Measurements from ENCODE around the gene PDE4C.

Gene PDE4C

DNA sequence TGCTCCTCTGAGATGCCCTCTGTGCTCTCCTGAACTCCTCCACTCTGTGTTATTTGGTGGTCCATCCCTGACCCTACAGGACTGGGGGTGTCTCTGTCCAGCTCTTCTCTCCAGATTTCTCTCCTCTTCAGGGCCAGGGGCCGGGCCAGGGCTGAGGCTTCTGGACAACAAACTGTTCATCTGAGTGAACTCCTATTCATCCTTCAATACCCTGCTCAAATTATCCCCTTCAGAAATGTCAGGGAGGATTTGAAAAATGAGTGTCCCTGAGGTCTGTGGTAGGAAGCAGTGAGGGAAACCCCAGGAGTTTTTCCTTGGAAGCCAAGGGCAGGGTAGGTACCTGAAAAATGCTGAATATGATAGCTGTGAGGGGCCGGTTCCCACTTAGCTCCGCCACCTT is 7.6 kb downstream of the PDE4C start:
- TF ChIP-seq TAF1 (IDR thresholded peaks at IDR 0.05; ENCODE audit: borderline replicate concordance, insufficient read depth, low read length), result no peak
- TF ChIP-seq POLR2AphosphoS5 (IDR thresholded peaks at IDR 0.05; ENCODE audit: low read depth, low read length), result no peak
- TF ChIP-seq, protein P1, sequence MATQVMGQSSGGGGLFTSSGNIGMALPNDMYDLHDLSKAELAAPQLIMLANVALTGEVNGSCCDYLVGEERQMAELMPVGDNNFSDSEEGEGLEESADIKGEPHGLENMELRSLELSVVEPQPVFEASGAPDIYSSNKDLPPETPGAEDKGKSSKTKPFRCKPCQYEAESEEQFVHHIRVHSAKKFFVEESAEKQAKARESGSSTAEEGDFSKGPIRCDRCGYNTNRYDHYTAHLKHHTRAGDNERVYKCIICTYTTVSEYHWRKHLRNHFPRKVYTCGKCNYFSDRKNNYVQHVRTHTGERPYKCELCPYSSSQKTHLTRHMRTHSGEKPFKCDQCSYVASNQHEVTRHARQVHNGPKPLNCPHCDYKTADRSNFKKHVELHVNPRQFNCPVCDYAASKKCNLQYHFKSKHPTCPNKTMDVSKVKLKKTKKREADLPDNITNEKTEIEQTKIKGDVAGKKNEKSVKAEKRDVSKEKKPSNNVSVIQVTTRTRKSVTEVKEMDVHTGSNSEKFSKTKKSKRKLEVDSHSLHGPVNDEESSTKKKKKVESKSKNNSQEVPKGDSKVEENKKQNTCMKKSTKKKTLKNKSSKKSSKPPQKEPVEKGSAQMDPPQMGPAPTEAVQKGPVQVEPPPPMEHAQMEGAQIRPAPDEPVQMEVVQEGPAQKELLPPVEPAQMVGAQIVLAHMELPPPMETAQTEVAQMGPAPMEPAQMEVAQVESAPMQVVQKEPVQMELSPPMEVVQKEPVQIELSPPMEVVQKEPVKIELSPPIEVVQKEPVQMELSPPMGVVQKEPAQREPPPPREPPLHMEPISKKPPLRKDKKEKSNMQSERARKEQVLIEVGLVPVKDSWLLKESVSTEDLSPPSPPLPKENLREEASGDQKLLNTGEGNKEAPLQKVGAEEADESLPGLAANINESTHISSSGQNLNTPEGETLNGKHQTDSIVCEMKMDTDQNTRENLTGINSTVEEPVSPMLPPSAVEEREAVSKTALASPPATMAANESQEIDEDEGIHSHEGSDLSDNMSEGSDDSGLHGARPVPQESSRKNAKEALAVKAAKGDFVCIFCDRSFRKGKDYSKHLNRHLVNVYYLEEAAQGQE (IDR thresholded peaks at IDR 0.05; ENCODE audit: insufficient read depth in 1 of 2, low read depth in 2 of 2, low read length in 2 of 2), result no peak
- TF ChIP-seq FOXP2 (optimal IDR thresholded peaks at IDR 0.05; ENCODE audit: borderline replicate concordance, extremely low read depth, extremely low read length, insufficient read depth), result no peak
- no peak for TF ChIP-seq SIN3A (IDR thresholded peaks at IDR 0.05; ENCODE audit: borderline replicate concordance, insufficient read depth, low read length)

DNA sequence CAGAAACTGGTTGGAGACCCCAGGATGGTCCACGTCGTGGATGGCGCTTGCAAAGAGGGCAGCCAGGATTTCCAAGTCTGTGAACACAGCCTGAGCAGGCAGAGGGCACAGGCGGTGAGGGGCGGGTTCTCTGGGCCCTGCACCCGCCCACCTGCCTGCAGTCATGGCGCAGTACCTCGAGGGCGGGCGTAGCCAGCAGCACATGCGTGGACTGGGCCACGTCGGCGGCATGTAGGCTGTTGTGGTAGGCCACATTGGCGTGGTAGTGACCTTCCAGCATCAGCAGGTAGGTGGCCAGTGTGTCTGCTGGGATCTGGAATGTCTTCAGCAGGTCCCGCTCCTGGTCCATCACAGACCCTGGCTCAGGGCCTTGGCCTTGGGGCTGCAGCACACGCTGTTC is 8.1 kb downstream of the PDE4C start:
- TF ChIP-seq, protein P1 (IDR thresholded peaks at IDR 0.05; ENCODE audit: insufficient read depth in 1 of 2, low read depth in 2 of 2, low read length in 2 of 2), result no peak
- TF ChIP-seq SIN3A (IDR thresholded peaks at IDR 0.05; ENCODE audit: borderline replicate concordance, insufficient read depth, low read length) (no peak), FOXP2 (optimal IDR thresholded peaks at IDR 0.05; ENCODE audit: borderline replicate concordance, extremely low read depth, extremely low read length, insufficient read depth) (no peak), POLR2AphosphoS5 (IDR thresholded peaks at IDR 0.05; ENCODE audit: low read depth, low read length) (no peak), TAF1 (IDR thresholded peaks at IDR 0.05; ENCODE audit: borderline replicate concordance, insufficient read depth, low read length) (no peak)

DNA sequence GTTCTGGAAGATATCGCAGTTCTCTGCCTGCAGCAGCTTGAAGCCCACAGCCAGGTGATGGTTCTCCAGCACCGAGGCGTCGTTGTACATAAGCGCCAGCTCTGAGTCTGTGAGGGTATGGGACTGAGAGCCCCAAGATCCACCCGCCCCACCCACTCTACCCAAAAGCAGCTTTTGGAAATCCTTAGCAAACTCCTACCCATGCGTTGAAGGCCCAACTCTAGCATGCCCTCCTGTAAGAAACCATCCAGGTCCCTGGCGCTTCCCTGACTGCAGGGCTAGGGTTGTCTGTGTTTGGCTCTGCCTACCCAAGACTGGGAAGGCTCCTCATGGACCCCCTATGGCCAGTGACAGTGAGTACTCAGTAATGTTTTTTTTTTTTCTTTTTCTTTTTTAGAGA is 9.4 kb downstream of the PDE4C start:
- TF ChIP-seq SIN3A (IDR thresholded peaks at IDR 0.05; ENCODE audit: borderline replicate concordance, insufficient read depth, low read length), result no peak
- TF ChIP-seq, protein P1 (IDR thresholded peaks at IDR 0.05; ENCODE audit: insufficient read depth in 1 of 2, low read depth in 2 of 2, low read length in 2 of 2), result no peak
- no peak for TF ChIP-seq FOXP2 (optimal IDR thresholded peaks at IDR 0.05; ENCODE audit: borderline replicate concordance, extremely low read depth, extremely low read length, insufficient read depth)

DNA sequence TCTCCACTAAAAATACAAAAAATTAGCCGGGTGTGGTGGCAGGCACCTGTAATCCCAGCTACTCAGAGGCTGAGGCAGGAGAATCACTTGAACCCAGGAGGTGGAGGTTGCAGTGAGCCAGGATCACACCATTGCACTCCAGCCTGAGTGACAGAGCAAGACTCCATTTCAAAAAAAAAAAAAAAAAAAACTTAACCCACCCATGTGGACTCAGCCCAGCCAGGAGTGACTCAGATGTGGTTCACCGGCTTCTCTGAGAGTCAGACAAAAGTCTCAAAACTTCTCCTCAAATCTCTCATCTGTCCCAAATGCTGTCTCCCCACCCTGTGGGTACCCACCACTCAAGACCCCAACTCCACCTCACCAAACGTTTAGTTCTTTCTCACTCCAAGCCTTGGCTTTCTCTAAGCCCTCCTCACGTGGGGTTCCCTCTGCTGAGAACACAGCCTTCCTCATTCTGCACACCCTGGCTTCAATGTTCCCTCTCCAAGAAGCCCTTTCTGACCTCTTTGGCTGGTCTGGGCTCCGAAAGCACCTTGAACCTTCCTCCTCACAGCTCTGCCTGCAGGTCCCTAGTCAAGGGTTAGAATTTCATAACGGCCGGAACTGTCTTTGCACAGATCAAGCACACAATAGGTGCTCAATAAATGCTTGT is 11.3 kb downstream of the PDE4C start:
- TF ChIP-seq FOXP2 (optimal IDR thresholded peaks at IDR 0.05; ENCODE audit: borderline replicate concordance, extremely low read depth, extremely low read length, insufficient read depth) (no peak), TAF1 (IDR thresholded peaks at IDR 0.05; ENCODE audit: borderline replicate concordance, insufficient read depth, low read length) (no peak), POLR2AphosphoS5 (IDR thresholded peaks at IDR 0.05; ENCODE audit: low read depth, low read length) (no peak), SIN3A (IDR thresholded peaks at IDR 0.05; ENCODE audit: borderline replicate concordance, insufficient read depth, low read length) (no peak)
- TF ChIP-seq, protein P1 (IDR thresholded peaks at IDR 0.05; ENCODE audit: insufficient read depth in 1 of 2, low read depth in 2 of 2, low read length in 2 of 2), result no peak

DNA sequence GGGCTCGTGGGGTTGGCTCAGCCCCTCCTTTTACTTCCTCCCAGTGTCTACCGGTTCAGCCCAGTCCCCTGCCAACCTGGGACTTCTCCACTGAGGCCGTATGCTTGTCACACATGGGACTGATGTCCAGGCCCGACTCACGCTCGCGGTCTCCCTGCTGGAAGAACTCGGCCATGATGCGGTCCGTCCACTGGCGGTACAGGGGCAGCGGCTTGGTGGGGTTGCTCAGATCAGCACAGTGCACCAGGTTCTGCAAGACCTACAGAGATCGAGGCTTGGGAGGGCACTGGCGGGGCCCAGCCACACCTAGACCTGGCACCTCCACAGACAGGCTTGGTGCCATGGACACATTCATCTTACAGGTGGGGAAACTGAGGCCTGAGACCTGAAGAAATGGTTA is 14.6 kb downstream of the PDE4C start:
- TF ChIP-seq SIN3A (IDR thresholded peaks at IDR 0.05; ENCODE audit: borderline replicate concordance, insufficient read depth, low read length), result no peak
- TF ChIP-seq, protein P1 (IDR thresholded peaks at IDR 0.05; ENCODE audit: insufficient read depth in 1 of 2, low read depth in 2 of 2, low read length in 2 of 2), result no peak
- TF ChIP-seq FOXP2 (optimal IDR thresholded peaks at IDR 0.05; ENCODE audit: borderline replicate concordance, extremely low read depth, extremely low read length, insufficient read depth), result no peak
- no peak for TF ChIP-seq POLR2AphosphoS5 (IDR thresholded peaks at IDR 0.05; ENCODE audit: low read depth, low read length)
- TF ChIP-seq TAF1 (IDR thresholded peaks at IDR 0.05; ENCODE audit: borderline replicate concordance, insufficient read depth, low read length), result no peak
